HepG2 (cell line): ENCODE results near the gene SPAG9. TPM values are rescaled to one million over a fixed set of nuclear protein-coding genes. Genes with fewer than 3 reads are reported as not detected.
A peak's percentile ranks its signal among the peaks of the same experiment; 100 is the strongest.

ENCODE experiments used
- GMEB2 ChIP-seq: IDR thresholded peaks from 2 replicates; pipeline ENCODE4 v1.6.1; 2016; ENCODE audit warnings: missing biosample characterization, missing genetic modification reagents, low read depth
- MYC ChIP-seq: sonication (generic); formaldehyde crosslinking; IDR thresholded peaks from 2 replicates; pipeline ENCODE4 v1.9.0; 2021; ENCODE audit warnings: missing genetic modification reagents, borderline replicate concordance
- NR2F2 ChIP-seq: IDR thresholded peaks from 2 replicates; pipeline ENCODE4 v1.6.1; 2012; ENCODE audit warnings: low read depth, inconsistent platforms, borderline replicate concordance
- PHB2 ChIP-seq: fragments of 450-650 bp; IDR thresholded peaks from 2 replicates; pipeline ENCODE4 v1.6.1; 2018; ENCODE audit not compliant: partially characterized antibody
- SAFB2 ChIP-seq: sonication (generic); formaldehyde crosslinking; IDR thresholded peaks from 2 replicates; pipeline ENCODE4 v1.5.1; 2020; ENCODE audit warnings: missing genetic modification reagents, low read depth, mild to moderate bottlenecking, borderline replicate concordance
- SP1 ChIP-seq, 2 experiments: fragments of 450-650 bp in 1 of 2; sonication (generic) in 1 of 2; formaldehyde crosslinking in 1 of 2; IDR thresholded peaks; 2 replicates each; pipeline versions ENCODE4 v1.4.0 to v1.6.1; 2016 to 2020; ENCODE audit warnings: missing genetic modification reagents in 1 of 2
- ZBTB25 ChIP-seq: IDR thresholded peaks from 2 replicates; pipeline ENCODE4 v1.6.1; 2018; ENCODE audit warnings: missing genetic modification reagents
- ZBTB7B ChIP-seq: sonication (generic); formaldehyde crosslinking; IDR thresholded peaks from 2 replicates; pipeline ENCODE4 v1.4.0; 2020; ENCODE audit warnings: missing genetic modification reagents
- ZC3H4 ChIP-seq: sonication (generic); formaldehyde crosslinking; IDR thresholded peaks from 2 replicates; pipeline ENCODE4 v1.4.0; 2020; ENCODE audit warnings: missing genetic modification reagents, borderline replicate concordance
- ZFP1 ChIP-seq: IDR thresholded peaks from 2 replicates; pipeline ENCODE4 v1.6.1; 2016
- ZGPAT ChIP-seq: IDR thresholded peaks from 2 replicates; pipeline ENCODE4 v1.6.1; 2016; ENCODE audit warnings: mild to moderate bottlenecking
- ZNF44 ChIP-seq: sonication (generic); formaldehyde crosslinking; IDR thresholded peaks from 2 replicates; pipeline ENCODE4 v1.5.1; 2020; ENCODE audit warnings: mild to moderate bottlenecking, missing genetic modification reagents
- ZNF512B ChIP-seq: sonication (generic); formaldehyde crosslinking; IDR thresholded peaks from 2 replicates; pipeline ENCODE4 v1.5.1; 2020; ENCODE audit warnings: missing genetic modification reagents, mild to moderate bottlenecking, borderline replicate concordance
- ZNF792 ChIP-seq: IDR thresholded peaks from 2 replicates; pipeline ENCODE4 v1.6.1; 2016
- polyA plus RNA-seq, 8 experiments: library from polyadenylated mRNA; depleted of rRNA in 3 of 8; stranded (reverse) in 7 of 8; unstranded in 1 of 8; fragments of >200 nt; fragmentation: Illumina TruSeq in 4 of 8; extraction: Trizol in 4 of 8; gene quantifications; 2 replicates each; pipeline versions ENCODE4 v1.2.1 to v1.2.3, GENCODE V29; 2011 to 2016; ENCODE audit warnings: low read depth in 4 of 8, missing spikeins in 1 of 8, mixed read lengths in 1 of 8; ENCODE audit not compliant: insufficient read depth in 1 of 8
- total RNA-seq, 5 experiments: library from RNA; depleted of rRNA; stranded (reverse); fragments of >200 nt; fragmentation: Illumina TruSeq; extraction: Trizol; gene quantifications; 2 replicates each; pipeline ENCODE4 v1.2.3, GENCODE V29; 2016; ENCODE audit warnings: low read depth in 1 of 5

SPAG9 gene
- total and polyA plus RNA-seq, 2 of the 13 experiments (the other 11 are each of a cell fraction or from before 2014, with no cell fraction given): 43.2 to 78.6 TPM

GRCh38 chr17:50979524-50979927, 141.1 kb downstream of the SPAG9 start (continued):
- TF ChIP-seq ZBTB25 (no peak), ZFP1 (0 out of 2 replicates have a peak, but pooled peaks have one; percentile 58), MYC (peak; percentile 64; the same call in 1 of the 2 replicates), GMEB2 (CRISPR knock-in tag) (no peak), ZGPAT (CRISPR knock-in tag) (peak; percentile 85), ZBTB7B (CRISPR knock-in tag) (peak; percentile 44; the same call in 1 of the 2 replicates), ZNF44 (CRISPR knock-in tag) (no peak), NR2F2 (peak; percentile 28; the same call in 1 of the 2 replicates), PHB2 (no peak), ZNF792 (CRISPR knock-in tag) (peak; percentile 87), SAFB2 (CRISPR knock-in tag) (no peak), ZNF512B (CRISPR knock-in tag) (no peak), SP1 (IDR thresholded peaks at IDR 0.05) (no peak), SP1 (CRISPR knock-in tag; IDR thresholded peaks at IDR 0.05) (0 out of 2 replicates have a peak, but pooled peaks have one; percentile 14), ZC3H4 (no peak)
- TF ChIP-seq, all 625 proteins: peak for 157
